HEK293 (cell line): ENCODE data around the gene PHLDB1.

Experiments
- CTCF ChIA-PET: fragments of 350-600 bp; formaldehyde crosslinking; extraction: SDS; loops from one replicate; lab custom pipeline; 2021; ENCODE audit warnings: antibody characterized with exemption; lab: Yijun Ruan, JAX
- POLR2A ChIA-PET: fragments of 300-600 bp; formaldehyde crosslinking; extraction: SDS; loops from one replicate; lab custom pipeline; 2020; ENCODE audit warnings: antibody characterized with exemption, inconsistent platforms; lab: Yijun Ruan, JAX
- H3K27ac ChIP-seq: fragments of 200-500 bp; sonication (Bioruptor generic); 2 replicates; pipeline ENCODE4 v1.5.1; 2014; ENCODE audit warnings: low read depth, low read length, control low read depth, inconsistent platforms; ENCODE audit errors: extremely low read depth
- H3K36me3 ChIP-seq, 2 experiments: fragments of 200-500 bp in 1 of 2; sonication (Bioruptor generic) in 1 of 2; 1 replicate in 1 of 2; 2 replicates in 1 of 2; pipeline ENCODE4 v1.5.1; 2014 to 2017; ENCODE audit warnings: inconsistent platforms in 2 of 2, low read length in 2 of 2; ENCODE audit not compliant: control insufficient read depth in 2 of 2, insufficient read depth in 1 of 2
- H3K4me1 ChIP-seq: fragments of 200-500 bp; sonication (Bioruptor generic); 2 replicates; pipeline ENCODE4 v1.5.1; 2014; ENCODE audit warnings: mild to moderate bottlenecking, low read length, inconsistent platforms; ENCODE audit not compliant: control insufficient read depth, insufficient read depth
- H3K4me3 ChIP-seq: 2 replicates; pipeline ENCODE4 v1.5.1; 2011; ENCODE audit warnings: low read depth, mild to moderate bottlenecking, control low read depth, low read length, moderate library complexity
- H3K9me3 ChIP-seq: fragments of 200-500 bp; sonication (Bioruptor generic); 2 replicates; pipeline ENCODE4 v1.5.1; 2014; ENCODE audit warnings: low read depth, low read length, inconsistent platforms; ENCODE audit not compliant: control insufficient read depth, insufficient read depth
- HIC1 ChIP-seq: fragments of 450-650 bp; formaldehyde crosslinking; IDR thresholded peaks from 2 replicates; pipeline ENCODE4 v1.5.1; 2016; ENCODE audit warnings: missing biosample characterization, missing genetic modification characterization
- KLF10 ChIP-seq: fragments of 450-650 bp; IDR thresholded peaks from 2 replicates; pipeline ENCODE4 v1.5.1; 2018; ENCODE audit warnings: missing biosample characterization, mild to moderate bottlenecking, missing genetic modification characterization
- OSR2 ChIP-seq: fragments of 450-650 bp; formaldehyde crosslinking; IDR thresholded peaks from 2 replicates; pipeline ENCODE4 v1.5.1; 2016; ENCODE audit warnings: missing biosample characterization, missing genetic modification characterization
- SCRT1 ChIP-seq: fragments of 450-650 bp; formaldehyde crosslinking; IDR thresholded peaks from 2 replicates; pipeline ENCODE4 v1.5.1; 2016; ENCODE audit warnings: missing biosample characterization, missing genetic modification characterization, borderline replicate concordance
- SP7 ChIP-seq: fragments of 450-650 bp; formaldehyde crosslinking; IDR thresholded peaks from 2 replicates; pipeline ENCODE4 v1.5.1; 2016; ENCODE audit warnings: missing biosample characterization, missing genetic modification characterization
- TCF7L2 ChIP-seq: IDR thresholded peaks from 2 replicates; pipeline ENCODE4 v1.6.1; 2011; ENCODE audit warnings: low read depth, mild to moderate bottlenecking, inconsistent platforms, low read length, moderate library complexity, borderline replicate concordance
- ZBTB20 ChIP-seq: fragments of 450-650 bp; formaldehyde crosslinking; IDR thresholded peaks from 2 replicates; pipeline ENCODE4 v1.5.1; 2016; ENCODE audit warnings: missing biosample characterization, missing genetic modification characterization
- ZBTB48 ChIP-seq: fragments of 450-650 bp; formaldehyde crosslinking; IDR thresholded peaks from 2 replicates; pipeline ENCODE4 v1.5.1; 2016; ENCODE audit warnings: missing biosample characterization, missing genetic modification characterization
- ZNF146 ChIP-seq: fragments of 450-650 bp; formaldehyde crosslinking; IDR thresholded peaks from 2 replicates; pipeline ENCODE4 v1.5.1; 2016; ENCODE audit warnings: missing biosample characterization, missing genetic modification characterization
- ZNF24 ChIP-seq: fragments of 450-650 bp; formaldehyde crosslinking; IDR thresholded peaks from 2 replicates; pipeline ENCODE4 v1.5.1; 2016; ENCODE audit warnings: missing biosample characterization, missing genetic modification characterization
- ZNF311 ChIP-seq: fragments of 450-650 bp; formaldehyde crosslinking; IDR thresholded peaks from 2 replicates; pipeline ENCODE4 v1.5.1; 2017; ENCODE audit warnings: missing biosample characterization, missing genetic modification characterization, borderline replicate concordance
- ZNF341 ChIP-seq: fragments of 450-650 bp; formaldehyde crosslinking; IDR thresholded peaks from 2 replicates; pipeline ENCODE4; 2016; ENCODE audit warnings: low read depth, missing biosample characterization, missing genetic modification characterization
- ZNF350 ChIP-seq: fragments of 450-650 bp; formaldehyde crosslinking; IDR thresholded peaks from 2 replicates; pipeline ENCODE4 v1.5.0; 2017; ENCODE audit warnings: missing biosample characterization, mild to moderate bottlenecking, missing genetic modification characterization
- ZNF544 ChIP-seq: fragments of 450-650 bp; formaldehyde crosslinking; IDR thresholded peaks from 2 replicates; pipeline ENCODE4 v1.5.0; 2017; ENCODE audit warnings: missing biosample characterization, missing genetic modification characterization
- ZNF571 ChIP-seq: fragments of 450-650 bp; formaldehyde crosslinking; IDR thresholded peaks from 2 replicates; pipeline ENCODE4 v1.5.0; 2017; ENCODE audit warnings: missing biosample characterization, missing genetic modification characterization
- ZNF600 ChIP-seq: fragments of 450-650 bp; formaldehyde crosslinking; IDR thresholded peaks from 2 replicates; pipeline ENCODE4 v1.5.1; 2016; ENCODE audit warnings: missing biosample characterization, missing genetic modification characterization
- ZNF626 ChIP-seq: fragments of 450-650 bp; sonication (Bioruptor Pico); formaldehyde crosslinking; IDR thresholded peaks from 2 replicates; pipeline ENCODE4 v1.5.1; 2018; ENCODE audit warnings: missing biosample characterization, missing genetic modification characterization, inconsistent platforms
- ZNF843 ChIP-seq: fragments of 450-650 bp; formaldehyde crosslinking; IDR thresholded peaks from 2 replicates; pipeline ENCODE4 v1.5.1; 2016; ENCODE audit warnings: missing biosample characterization, missing genetic modification characterization
- TF ChIP-seq, protein P1 (sequence below): fragments of 450-650 bp; formaldehyde crosslinking; IDR thresholded peaks from 2 replicates; pipeline ENCODE4 v1.5.1; 2016; ENCODE audit warnings: missing biosample characterization, missing genetic modification characterization

PHLDB1 gene

DNA sequence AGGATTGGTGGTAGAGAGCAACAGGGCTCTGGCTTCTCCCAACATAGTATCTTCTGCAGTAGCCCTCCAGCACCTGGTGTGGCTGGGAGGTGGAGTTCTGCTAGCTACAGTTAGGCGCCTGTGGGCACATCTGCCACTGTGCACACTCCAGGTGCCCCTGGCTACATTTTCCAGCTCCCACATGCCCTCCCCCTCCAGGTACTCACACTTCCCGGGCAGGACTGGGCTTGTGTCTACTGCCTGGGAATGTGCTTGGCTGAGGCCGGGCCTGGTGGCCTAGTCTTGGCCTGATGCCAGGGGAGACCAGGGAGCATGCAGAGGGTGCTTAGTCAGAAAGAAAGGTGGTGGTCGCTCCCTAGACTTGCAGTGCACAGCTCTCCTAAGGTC, 15.8 kb downstream of the PHLDB1 start (continued):
- no peak for TF ChIP-seq ZNF341
- peak; percentile 59; the same call in 1 of the 2 replicates for TF ChIP-seq OSR2
- no peak for TF ChIP-seq ZNF146
- peak; percentile 91 for TF ChIP-seq ZBTB20 (tag by site-specific recombination)
- TF ChIP-seq ZNF843 (tag by site-specific recombination): no peak
- TF ChIP-seq SCRT1 (tag by site-specific recombination): no peak
- TF ChIP-seq ZNF24 (tag by site-specific recombination): no peak
- peak; percentile 88 for TF ChIP-seq ZBTB48 (tag by site-specific recombination)
- TF ChIP-seq ZNF600 (tag by site-specific recombination): no peak
- TF ChIP-seq ZNF571 (tag by site-specific recombination): no peak
- TF ChIP-seq, protein P1, sequence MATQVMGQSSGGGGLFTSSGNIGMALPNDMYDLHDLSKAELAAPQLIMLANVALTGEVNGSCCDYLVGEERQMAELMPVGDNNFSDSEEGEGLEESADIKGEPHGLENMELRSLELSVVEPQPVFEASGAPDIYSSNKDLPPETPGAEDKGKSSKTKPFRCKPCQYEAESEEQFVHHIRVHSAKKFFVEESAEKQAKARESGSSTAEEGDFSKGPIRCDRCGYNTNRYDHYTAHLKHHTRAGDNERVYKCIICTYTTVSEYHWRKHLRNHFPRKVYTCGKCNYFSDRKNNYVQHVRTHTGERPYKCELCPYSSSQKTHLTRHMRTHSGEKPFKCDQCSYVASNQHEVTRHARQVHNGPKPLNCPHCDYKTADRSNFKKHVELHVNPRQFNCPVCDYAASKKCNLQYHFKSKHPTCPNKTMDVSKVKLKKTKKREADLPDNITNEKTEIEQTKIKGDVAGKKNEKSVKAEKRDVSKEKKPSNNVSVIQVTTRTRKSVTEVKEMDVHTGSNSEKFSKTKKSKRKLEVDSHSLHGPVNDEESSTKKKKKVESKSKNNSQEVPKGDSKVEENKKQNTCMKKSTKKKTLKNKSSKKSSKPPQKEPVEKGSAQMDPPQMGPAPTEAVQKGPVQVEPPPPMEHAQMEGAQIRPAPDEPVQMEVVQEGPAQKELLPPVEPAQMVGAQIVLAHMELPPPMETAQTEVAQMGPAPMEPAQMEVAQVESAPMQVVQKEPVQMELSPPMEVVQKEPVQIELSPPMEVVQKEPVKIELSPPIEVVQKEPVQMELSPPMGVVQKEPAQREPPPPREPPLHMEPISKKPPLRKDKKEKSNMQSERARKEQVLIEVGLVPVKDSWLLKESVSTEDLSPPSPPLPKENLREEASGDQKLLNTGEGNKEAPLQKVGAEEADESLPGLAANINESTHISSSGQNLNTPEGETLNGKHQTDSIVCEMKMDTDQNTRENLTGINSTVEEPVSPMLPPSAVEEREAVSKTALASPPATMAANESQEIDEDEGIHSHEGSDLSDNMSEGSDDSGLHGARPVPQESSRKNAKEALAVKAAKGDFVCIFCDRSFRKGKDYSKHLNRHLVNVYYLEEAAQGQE (tag by site-specific recombination): no peak
- no peak for TF ChIP-seq ZNF311 (tag by site-specific recombination)
- TF ChIP-seq SP7 (tag by site-specific recombination): no peak
- TF ChIP-seq KLF10 (tag by site-specific recombination): no peak

DNA sequence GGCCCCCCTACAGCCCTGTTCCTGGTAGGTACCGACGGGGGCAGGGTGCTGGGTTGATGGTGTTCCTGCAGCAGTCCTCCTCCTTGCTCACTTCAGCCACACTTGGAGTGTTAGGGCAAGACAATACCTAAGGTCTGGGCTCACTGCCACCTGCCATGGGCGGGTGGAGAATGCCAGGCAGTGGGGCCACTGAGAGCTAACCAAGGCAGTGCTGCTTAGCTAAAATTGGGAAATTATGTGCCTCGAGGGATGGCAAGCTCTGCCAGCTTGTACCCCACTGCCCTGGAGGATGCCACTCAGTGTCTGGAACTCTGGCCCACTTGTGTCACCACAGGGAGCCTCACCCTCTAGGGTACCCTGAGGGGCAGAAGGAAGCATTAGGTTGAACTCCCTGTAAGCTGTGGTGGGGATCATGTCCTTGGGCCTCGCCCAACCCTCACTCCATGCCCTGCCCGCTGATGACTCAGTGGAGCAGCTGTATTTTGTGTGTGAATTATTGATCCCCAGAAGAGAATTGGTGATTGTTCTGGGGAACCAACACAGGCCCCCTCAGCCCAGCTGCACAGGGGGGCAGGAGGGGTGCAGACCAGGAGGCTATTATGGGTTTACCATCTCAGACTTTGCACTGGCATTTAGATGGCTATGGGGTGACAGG, 17.7 kb downstream of the PHLDB1 start:
- Histone ChIP-seq H3K9me3 (no peaks in the 10 kb centered on the region), H3K27ac (no peak overlapping the region), H3K4me3 (no peak overlapping the region), H3K4me1 (peaks cover 9% of the 10 kb centered on the region), H3K36me3 (peaks cover 0 to 45% of the 10 kb centered on the region in 2 experiments; a peak in 1 of 3 replicates)
- CTCF ChIA-PET: interaction anchor here (0.6 to 1.5 kb wide), 3 partner anchors 10 to 19 kb away, joined by 3 to 6 read pairs (median 3); no protein-coding TSS in a partner anchor
- 0 out of 2 replicates have a peak, but pooled peaks have one; percentile 48 for TF ChIP-seq HIC1 (tag by site-specific recombination)
- TF ChIP-seq ZNF544 (tag by site-specific recombination): no peak
- POLR2A ChIA-PET: interaction anchor here (6.5 kb wide), 1 partner anchor 9 kb away, joined by 67 read pairs; no protein-coding TSS in a partner anchor

DNA sequence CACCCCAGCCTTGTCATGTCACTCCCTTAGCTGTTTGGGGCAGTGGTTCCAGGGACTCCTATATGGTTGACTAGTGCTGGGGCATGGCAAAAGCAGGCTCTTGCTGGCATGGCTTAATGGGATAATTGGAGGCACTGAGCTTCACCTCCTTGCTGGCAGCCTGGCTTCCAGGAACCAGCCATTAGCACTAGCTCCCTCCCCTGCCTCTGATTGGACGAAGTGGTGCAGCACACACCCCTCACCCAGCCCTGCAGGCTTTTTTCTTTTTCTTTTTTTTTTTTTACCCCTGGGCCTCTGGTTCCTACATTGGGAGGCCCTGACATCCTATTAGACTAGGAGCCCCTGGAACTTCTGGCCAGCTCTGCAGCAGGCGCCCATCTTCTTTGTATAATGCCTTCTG, 18.6 kb downstream of the PHLDB1 start:
- Histone ChIP-seq H3K4me1 (peaks cover 9% of the 10 kb centered on the region), H3K4me3 (no peak overlapping the region), H3K9me3 (no peaks in the 10 kb centered on the region), H3K27ac (no peak overlapping the region), H3K36me3 (peaks cover 0 to 50% of the 10 kb centered on the region in 2 experiments; a peak in 1 of 3 replicates)
- POLR2A ChIA-PET: interaction anchor here (6.5 kb wide), 1 partner anchor 8 kb away, joined by 67 read pairs; no protein-coding TSS in a partner anchor
- TF ChIP-seq TCF7L2 (no peak), ZNF626 (tag by site-specific recombination) (no peak), ZNF350 (tag by site-specific recombination) (no peak)
- CTCF ChIA-PET: interaction anchor here (0.6 to 0.9 kb wide), 3 partner anchors 9 to 33 kb away, joined by 3 to 6 read pairs (median 3); no protein-coding TSS in a partner anchor
